ENCODE measurements around the gene RNF26.
A peak's percentile ranks its signal among the peaks of the same experiment; 100 is the strongest.

The RNF26 gene

GRCh38 chr11:119336744-119337469, 2.6 kb downstream of the RNF26 start:
- no peak for DNase-seq

GRCh38 chr11:119337581-119338317, 3.4 kb downstream of the RNF26 start:
- no peak for DNase-seq

DNA sequence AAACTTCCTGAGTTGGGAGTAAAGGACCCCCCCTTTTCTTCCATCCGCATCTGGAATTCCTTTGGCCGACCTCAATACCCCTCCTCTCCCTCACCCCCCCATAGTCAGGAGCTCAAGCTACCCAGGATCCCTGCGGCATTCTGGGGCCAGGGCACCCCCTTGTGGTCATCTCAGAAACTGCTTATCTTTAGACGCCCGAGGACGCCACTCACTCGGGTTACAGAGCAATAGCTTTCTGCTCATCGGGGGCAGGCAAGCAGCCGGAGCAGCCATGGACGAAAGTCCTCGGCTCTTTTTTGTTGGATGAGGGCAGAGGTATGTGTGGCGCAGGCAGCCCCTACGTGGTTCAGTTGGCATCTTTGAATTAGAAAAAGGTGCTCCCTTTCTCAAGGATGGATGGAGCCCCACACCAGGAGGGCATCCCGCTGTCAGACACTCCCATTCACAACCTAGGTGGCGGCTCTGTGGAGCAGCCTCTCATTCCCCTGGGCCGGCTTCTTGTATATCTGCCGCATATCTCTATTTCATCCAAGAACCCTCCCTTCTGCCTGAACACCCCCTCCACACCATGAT, 4.1 kb downstream of the RNF26 start:
- DNase-seq = peak; percentile 65 to 69

DNA sequence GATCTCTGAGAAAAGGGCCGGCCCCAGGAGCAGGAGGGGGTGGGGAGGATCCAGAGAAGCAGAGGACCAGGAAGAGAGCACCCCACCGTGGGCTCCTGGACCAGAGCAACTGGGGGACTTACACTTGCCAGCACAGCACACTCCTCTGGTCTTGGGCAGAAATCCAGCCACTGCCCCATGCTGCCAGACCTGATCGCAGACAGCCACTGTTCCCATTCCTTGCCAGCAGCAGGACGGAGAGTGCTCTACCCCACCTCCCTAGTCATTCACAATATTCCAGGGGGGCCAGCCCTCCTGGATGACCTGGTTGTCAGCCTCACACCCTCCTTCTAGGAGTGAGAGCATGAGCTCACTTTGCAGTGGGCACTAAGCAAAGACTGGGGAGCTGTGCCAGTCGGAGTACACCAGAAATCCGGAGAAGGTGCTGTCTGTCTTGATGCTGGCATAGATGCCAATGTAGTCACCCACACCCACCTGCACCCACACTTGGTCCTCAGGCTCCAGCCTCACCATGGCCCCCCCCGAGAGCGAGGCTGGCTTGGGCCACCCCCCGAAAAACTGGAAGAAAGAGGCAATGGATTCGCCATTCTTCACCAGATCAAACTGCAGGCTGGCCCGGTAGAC, 4.8 kb downstream of the RNF26 start:
- no peak for DNase-seq

- DNase-seq = peak in 1 of 2 donors; percentile 46
Observed at GRCh38 chr11:119339589-119340334, 5.4 kb downstream of the RNF26 start.

DNA sequence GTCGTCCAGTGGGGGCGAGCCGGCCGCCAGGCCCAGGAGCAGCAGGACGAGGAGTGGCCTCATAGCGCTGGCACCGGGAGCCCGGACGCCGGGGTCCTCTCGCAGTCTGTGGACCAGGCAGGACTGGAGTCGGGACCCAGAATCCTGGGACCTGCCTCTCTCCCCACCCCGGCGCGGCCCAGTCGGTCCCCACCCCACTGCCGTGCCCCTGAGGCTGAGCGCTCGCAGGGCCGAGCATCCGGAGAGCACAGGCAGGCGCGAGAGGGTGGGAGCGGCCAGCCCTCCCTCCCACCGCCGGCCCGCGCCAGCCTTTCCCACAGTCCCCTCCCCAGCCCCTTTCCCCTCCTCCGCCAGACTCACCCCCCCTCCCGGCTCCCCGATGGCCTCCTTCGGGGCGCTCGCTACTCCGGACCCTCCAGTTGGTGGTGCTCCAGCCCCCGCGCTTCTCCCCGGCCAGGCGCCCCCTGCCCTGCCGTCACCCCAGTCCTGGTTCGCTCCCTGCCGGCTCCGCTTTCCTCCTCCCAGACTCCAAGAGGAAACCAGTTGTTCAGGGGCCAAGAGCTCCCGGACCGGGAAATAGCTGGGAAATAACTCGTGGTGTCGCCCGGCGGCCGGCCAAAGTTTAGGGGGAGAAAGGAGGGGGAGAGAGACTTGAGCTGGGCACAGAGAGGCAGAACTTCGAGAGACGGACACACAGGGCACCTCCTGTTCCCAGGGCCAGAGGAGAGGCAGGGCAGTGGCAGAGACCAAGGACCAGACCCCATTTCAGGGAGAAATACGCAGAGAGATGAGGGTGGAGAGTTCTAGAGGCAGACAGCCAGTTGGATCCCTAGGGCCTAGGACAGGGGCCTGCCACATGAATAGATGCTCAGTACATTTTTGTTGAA, 6.3 kb downstream of the RNF26 start, which contains the start of gene C1QTNF5:
Gene C1QTNF5, minus strand, starts transcription at position 549 of the 887 bp plus-strand sequence. Its CDS starts 486 bp downstream, at position 63.
- no peak for DNase-seq

- no peak for DNase-seq
Observed at GRCh38 chr11:119341222-119342022, 7.1 kb downstream of the RNF26 start.

DNA sequence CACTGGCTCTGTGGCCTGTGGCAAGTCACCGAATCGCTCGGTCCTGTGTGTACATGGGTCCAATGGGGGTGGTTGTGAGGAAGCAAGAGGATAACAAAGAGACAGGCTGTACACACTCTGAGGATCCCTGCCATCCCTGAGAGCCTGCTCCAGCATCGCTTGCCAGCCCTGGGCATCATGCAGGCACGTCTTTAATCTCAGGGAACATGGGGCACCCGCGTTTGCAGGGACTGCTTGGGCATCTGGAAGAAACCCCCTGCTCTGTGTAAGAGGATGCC, 7.6 kb downstream of the RNF26 start:
- DNase-seq = no peak

DNA sequence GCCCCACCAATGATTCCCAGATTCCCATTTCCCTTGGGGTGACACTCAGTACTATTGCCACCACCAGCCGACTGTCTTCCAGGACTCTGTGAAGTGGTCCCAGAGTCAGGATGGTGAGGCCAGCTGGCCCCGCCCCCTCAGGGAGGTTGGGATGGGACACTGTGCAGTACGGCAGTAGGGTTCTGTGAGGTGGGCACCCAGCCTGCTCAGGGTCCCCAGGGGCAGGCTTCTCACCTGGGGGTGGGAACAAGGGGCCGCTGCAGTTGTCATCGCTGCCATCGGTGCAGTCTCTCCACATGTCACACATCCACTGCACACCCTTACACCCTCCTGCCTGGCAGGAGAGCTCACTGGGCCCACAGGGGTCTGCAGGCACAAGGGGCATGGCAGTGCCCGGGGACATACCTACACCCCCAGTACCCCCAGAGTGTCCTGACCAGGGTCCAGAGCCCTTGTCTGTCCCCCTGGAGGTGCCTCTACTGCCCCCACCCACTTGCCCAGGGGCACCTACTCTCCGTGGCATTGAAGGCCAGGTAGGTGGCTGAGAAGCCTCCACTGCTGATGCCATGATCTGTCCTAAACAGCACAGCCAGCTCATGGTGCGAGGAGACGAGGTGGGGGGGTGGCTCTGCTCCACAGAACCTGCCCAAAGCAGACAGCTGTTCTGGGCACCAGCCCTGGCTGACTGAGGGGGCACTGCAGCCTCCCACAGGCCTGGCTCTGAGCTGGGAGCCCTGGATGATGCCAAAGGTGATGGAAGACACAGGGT, 8.2 kb downstream of the RNF26 start:
- DNase-seq = no peak

DNA sequence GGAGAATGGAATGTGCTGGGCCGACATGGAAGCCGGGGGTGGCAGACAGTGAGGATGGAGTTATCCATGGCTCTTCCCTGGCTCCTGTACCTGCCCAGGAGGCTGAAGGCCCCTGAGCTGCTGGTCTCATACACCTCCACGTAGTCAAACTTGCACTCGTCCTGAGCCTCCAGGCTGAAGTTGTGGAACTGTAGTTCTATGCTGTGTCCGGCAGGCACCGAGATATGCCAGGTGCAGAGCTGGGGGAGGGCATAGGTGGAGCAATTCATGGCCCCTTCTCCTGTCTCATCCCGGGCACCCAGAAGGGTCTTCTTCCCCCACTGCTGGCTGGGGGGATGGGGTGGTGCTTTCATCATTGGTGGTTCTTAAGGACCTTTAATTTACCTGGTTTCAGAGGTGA, 9.4 kb downstream of the RNF26 start:
- no peak for DNase-seq

DNA sequence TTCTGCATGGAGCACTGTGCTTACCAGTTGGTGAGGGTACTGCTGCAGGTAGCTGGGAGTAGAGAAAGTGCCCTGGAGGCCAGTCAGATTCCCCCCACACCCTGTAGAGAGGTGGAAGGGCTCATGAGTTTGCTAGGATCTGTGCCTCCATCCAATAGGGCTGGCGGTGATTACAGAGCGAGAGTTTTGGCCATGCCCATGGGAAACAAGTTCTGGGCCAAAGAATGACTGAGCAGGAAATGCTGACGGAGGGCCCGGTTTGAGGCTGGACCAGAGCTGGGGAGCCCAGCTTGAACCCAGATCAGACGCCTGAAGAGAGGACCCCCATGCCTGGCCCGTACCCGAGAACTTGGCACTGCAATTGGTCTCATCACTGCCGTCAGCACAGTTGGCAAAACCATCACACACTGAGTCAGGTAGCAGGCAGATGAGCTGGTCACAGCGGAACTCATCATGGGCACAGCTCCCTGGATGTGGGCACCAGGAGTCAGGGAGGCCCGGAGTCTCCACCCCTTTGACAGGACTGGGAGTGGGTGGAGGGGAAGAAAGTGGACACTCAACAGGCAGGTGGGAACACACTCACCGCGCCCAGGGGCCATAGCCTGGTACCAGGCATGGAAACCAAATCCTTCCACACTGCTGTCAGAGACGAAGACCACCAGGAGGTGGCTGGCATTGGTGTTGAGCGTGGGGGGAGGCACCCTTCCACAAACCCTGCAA, 10.1 kb downstream of the RNF26 start:
- DNase-seq = no peak

DNA sequence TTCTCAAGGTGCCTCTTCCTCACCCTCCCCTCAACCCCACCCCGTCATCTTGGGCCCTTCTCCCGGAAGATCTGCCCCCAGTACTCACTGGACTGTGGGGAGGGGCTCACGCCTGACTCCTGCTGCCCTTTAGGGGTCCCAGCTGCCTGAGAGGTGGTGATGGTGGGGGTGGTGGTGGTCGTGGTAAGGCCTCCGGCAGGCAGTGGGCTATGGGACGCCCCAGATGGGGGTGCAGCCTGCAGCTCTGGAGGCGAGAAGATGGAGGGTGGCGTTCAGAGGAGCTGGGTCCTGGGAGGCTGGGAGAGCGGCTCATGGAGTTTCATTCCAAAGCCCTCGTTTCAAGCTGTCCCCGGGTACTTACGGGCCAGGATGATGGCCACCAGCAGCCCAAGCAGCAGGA, 11.4 kb downstream of the RNF26 start:
- no peak for DNase-seq

- DNase-seq = no peak
Observed at GRCh38 chr11:119346605-119347004, 12.3 kb downstream of the RNF26 start, which contains the start of gene MFRP. TSS of gene MFRP (minus strand) at chr11:119346705. CDS start at chr11:119346513, 192 bp downstream.

- DNase-seq = no peak
Observed at GRCh38 chr11:119347242-119347641, 12.9 kb downstream of the RNF26 start.

GRCh38 chr11:119347940-119348605, 13.7 kb downstream of the RNF26 start:
- no peak for DNase-seq

DNA sequence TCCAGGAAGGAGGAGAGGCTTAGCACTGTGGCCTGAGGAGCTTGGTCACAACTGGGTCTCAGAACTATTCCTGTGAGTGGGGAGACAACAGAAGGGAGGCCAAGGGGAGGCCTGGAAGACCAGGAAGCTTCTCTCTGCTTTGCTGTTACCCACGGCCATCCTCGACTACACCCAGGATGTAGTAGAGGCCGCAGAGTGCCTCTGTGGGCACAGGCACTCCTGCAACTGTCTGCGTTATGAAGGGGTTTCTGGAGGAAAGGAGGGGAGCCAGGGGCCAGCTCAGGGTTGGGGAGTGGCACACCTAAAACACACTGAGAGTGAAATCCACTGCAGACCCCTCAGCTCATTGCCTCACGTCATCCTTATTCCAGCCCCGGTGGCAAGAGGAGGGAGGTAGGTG, 16.0 kb downstream of the RNF26 start:
- DNase-seq = no peak

- DNase-seq = no peak
Observed at GRCh38 chr11:119351232-119351631, 16.9 kb downstream of the RNF26 start.

DNA sequence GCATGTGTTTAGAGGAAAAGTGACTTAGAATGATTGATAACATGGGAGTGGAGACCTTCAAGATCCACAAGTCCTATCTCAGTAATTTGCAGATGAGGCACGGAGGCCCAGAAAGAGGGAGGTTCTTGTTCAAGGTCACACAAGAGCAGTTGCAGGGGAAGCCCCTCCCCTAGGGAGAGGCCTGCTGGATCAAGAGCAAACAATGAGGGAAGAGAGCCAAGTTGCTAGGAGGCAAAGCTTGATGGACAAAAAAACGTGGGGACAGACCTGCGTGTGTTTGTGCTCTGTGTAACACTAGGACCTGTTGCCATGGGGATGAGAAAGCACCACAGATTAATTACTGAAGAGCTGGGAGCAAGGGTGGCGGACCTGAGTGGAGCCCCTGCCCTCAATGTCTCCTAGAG, 18.5 kb downstream of the RNF26 start:
- DNase-seq = no peak
